ENCODE measurements around the gene ANXA11.

DNA sequence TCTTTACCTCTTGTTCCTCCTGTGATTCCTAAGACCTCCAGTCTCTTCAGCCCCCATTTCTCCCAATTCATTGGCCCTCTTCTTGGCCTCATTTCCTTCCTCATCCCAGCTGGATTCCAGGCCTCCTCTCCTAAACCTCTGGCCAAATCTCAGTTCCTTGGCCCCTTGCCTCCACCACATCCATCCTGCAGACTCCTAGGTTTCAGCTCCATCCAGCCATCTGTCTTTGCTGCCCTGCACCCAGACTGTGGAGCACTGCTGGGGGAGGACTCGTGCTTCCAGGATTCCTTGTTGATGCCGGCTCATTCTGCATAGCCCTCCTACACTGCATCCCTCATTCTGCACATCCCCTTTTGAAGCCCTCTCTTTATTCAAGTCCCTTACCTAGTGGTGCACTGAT lies 66.1 kb downstream of the ANXA11 start:
- TF ChIP-seq EZH2phosphoT487 (IDR thresholded peaks at IDR 0.05; ENCODE audit: borderline replicate concordance, low read length): no peak
- TF ChIP-seq, protein P1, sequence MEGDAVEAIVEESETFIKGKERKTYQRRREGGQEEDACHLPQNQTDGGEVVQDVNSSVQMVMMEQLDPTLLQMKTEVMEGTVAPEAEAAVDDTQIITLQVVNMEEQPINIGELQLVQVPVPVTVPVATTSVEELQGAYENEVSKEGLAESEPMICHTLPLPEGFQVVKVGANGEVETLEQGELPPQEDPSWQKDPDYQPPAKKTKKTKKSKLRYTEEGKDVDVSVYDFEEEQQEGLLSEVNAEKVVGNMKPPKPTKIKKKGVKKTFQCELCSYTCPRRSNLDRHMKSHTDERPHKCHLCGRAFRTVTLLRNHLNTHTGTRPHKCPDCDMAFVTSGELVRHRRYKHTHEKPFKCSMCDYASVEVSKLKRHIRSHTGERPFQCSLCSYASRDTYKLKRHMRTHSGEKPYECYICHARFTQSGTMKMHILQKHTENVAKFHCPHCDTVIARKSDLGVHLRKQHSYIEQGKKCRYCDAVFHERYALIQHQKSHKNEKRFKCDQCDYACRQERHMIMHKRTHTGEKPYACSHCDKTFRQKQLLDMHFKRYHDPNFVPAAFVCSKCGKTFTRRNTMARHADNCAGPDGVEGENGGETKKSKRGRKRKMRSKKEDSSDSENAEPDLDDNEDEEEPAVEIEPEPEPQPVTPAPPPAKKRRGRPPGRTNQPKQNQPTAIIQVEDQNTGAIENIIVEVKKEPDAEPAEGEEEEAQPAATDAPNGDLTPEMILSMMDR (IDR thresholded peaks at IDR 0.05; ENCODE audit: low read depth, low read length, poor library complexity, severe bottlenecking): no peak

All from DOHH2 (cell line).